ENCODE measurements around the gene MRPL3.

The MRPL3 gene

DNA sequence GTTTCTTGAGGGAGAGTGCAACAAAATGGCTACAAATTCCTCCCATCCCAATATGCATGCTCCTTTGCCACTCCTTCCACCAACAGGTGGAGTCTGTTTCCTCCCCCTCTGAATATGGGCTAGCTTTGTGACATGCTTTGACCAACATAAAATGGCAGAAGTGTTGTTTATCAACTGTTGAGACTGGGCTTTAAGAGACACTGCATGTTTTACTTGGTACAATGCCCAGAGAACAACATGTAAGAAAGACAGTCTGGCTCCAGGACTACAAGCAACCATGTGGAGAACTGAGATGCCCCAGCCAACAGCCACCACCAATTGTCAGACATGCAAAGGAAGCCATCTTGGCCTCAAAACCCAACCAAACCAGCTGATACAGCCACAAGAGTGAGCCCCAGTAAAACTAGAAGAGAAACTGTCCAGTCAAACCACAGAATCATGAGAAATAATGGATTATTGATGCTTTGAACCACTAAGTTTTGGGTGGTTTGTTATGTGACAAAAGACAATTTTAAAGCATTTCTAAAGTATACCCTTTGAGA is 80.7 kb downstream of the MRPL3 start:
- no peak for FAIRE-seq
- no peak for DNase-seq (ENCODE audit: extremely low spot score, insufficient read length, low read depth)

DNA sequence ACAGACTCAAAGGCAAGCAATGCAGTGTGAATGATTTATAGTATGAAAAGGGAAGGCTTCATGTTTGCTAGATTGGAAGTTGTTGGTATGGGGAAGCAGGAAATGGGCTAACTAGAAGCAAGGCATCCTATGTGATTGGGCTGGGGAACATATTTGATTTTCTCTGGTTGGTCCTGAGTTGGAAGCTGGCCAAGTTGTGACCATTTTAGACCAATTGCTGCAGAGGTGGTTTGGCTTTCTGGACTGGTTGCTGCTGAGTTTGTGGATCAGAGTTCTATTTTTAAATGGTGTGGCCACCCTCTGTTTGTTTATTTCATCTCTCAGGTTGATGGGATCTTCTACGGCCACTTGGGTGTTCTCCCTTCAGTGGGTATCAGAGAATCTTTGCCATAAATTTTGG is 81.5 kb downstream of the MRPL3 start:
- DNase-seq (ENCODE audit: extremely low spot score, insufficient read length, low read depth) = no peak
- FAIRE-seq = no peak

DNA sequence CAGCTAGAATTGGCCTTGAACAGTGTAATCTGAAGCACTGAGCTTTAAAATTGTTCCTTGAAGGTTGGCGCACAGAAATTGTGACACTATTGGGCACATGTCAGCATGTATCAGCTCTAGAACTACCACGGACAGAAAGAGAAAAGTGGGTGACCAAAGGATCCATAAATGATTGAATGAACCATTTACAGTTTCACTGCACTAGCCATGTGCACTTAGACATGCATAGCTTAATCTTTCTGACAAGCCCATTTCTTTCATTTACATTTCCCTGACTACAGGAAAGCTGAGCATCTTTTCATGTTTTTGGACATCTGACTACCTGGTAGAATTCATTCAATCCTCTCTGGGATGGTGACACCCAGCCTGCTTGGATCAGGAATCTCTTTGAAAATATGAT is 85.0 kb downstream of the MRPL3 start:
- FAIRE-seq = no peak
- DNase-seq (ENCODE audit: extremely low spot score, insufficient read length, low read depth) = no peak
